Endothelial cell of umbilical vein (primary cell): Measurements from ENCODE around the gene PTPRT. TPM values are rescaled to one million over a fixed set of nuclear protein-coding genes. Genes with fewer than 3 reads are reported as not detected.

Experiments used
- BruUV-seq: library from RNA; stranded (reverse); fragments of 400-500 nt; replicated peaks from 2 replicates; lab custom pipeline; 2021; lab: Mats Ljungman, UMichigan
- CTCF ChIA-PET: fragments of 300-600, 350-600 bp; sonication (Branson Sonifier 250); formaldehyde crosslinking; loops from one replicate; lab custom pipeline; 2021; ENCODE audit warnings: antibody characterized with exemption, inconsistent platforms; lab: Charles Lee
- POLR2A ChIA-PET: fragments of 300-600, 350-600 bp; sonication (Branson Sonifier 250); formaldehyde crosslinking; loops from one replicate; lab custom pipeline; 2021; ENCODE audit warnings: antibody characterized with exemption, inconsistent platforms; lab: Charles Lee
- DNase-seq: peaks from one replicate; pipeline ENCODE4 v3.0.0-alpha.2; 2011; ENCODE audit warnings: low read depth, low spot score
- FAIRE-seq: peaks from 2 replicates; lab custom pipeline; 2011; peaks lifted over from hg19 to GRCh38; lab: Jason Lieb, UNC
- H2AFZ ChIP-seq: 2 replicates; pipeline ENCODE4 v1.6.0; 2012; ENCODE audit warnings: low read depth, low read length, control low read depth, inconsistent platforms
- H3K27ac ChIP-seq: 2 replicates; pipeline ENCODE4 v1.5.1; 2011; ENCODE audit warnings: low read depth, mild to moderate bottlenecking, control low read depth, low read length, moderate library complexity; ENCODE audit not compliant: insufficient read depth
- H3K27me3 ChIP-seq, 2 experiments: 2 replicates each; pipeline versions ENCODE4 v1.6.0 to v1.6.1; 2011; ENCODE audit warnings: low read length in 2 of 2, mixed read lengths in 1 of 2; ENCODE audit not compliant: control insufficient read depth in 2 of 2, insufficient read depth in 2 of 2
- H3K36me3 ChIP-seq, 2 experiments: 2 replicates in 1 of 2; 3 replicates in 1 of 2; pipeline ENCODE4 v1.5.1; 2011; ENCODE audit warnings: low read length in 2 of 2, mild to moderate bottlenecking in 1 of 2, moderate library complexity in 1 of 2; ENCODE audit not compliant: control insufficient read depth in 2 of 2, insufficient read depth in 2 of 2; ENCODE audit errors: extremely low read depth in 1 of 2
- H3K4me1 ChIP-seq: 3 replicates; pipeline ENCODE4 v1.5.1; 2011; ENCODE audit warnings: mild to moderate bottlenecking, low read length; ENCODE audit not compliant: control insufficient read depth, insufficient read depth; ENCODE audit errors: extremely low read depth
- H3K4me2 ChIP-seq: 2 replicates; pipeline ENCODE4 v1.6.1; 2011; ENCODE audit warnings: low read length, control low read depth, mixed read lengths; ENCODE audit not compliant: insufficient read depth
- H3K4me3 ChIP-seq, 3 experiments: fragments of 200-600 bp in 1 of 3; sonication (generic), shearing (Covaris generic) in 1 of 3; replicated peaks in 1 of 3; 2 replicates each; pipeline ENCODE4 v1.5.1; 2011 to 2016; ENCODE audit warnings: control low read depth in 3 of 3, low read length in 3 of 3, mild to moderate bottlenecking in 2 of 3, inconsistent platforms in 1 of 3, low read depth in 1 of 3, moderate library complexity in 1 of 3; ENCODE audit not compliant: insufficient read depth in 1 of 3
- H3K79me2 ChIP-seq: 2 replicates; pipeline ENCODE4 v1.6.0; 2012; ENCODE audit warnings: low read length, inconsistent platforms; ENCODE audit not compliant: control insufficient read depth, insufficient read depth
- H3K9ac ChIP-seq: replicated peaks from 2 replicates; pipeline ENCODE3; 2011; ENCODE audit warnings: low read length, control low read depth; ENCODE audit not compliant: insufficient read depth; ENCODE audit errors: extremely low read depth
- H3K9me1 ChIP-seq: replicated peaks from 3 replicates; pipeline ENCODE4 v1.6.0; 2011; ENCODE audit warnings: mild to moderate bottlenecking, low read length; ENCODE audit not compliant: control insufficient read depth, insufficient read depth; ENCODE audit errors: extremely low read depth
- H3K9me3 ChIP-seq: replicated peaks from 2 replicates; pipeline ENCODE4 v1.5.1; 2012; ENCODE audit warnings: low read length, inconsistent platforms; ENCODE audit not compliant: control insufficient read depth, insufficient read depth
- H4K20me1 ChIP-seq: replicated peaks from 2 replicates; pipeline ENCODE3; 2011; ENCODE audit warnings: mild to moderate bottlenecking, low read length; ENCODE audit not compliant: control insufficient read depth, insufficient read depth; ENCODE audit errors: extremely low read depth
- CTCF ChIP-seq, 2 donors: IDR thresholded peaks; 1 replicate in 1 of 2; 2 replicates in 1 of 2; pipeline ENCODE4 v1.5.1; 2011; ENCODE audit warnings: low read length in 2 of 2, mild to moderate bottlenecking in 2 of 2, moderate library complexity in 2 of 2, control low read depth in 1 of 2, inconsistent platforms in 1 of 2, low read depth in 1 of 2; ENCODE audit not compliant: insufficient read depth in 1 of 2; ENCODE audit errors: extremely low read depth in 1 of 2
- EZH2 ChIP-seq: IDR thresholded peaks from 2 replicates; pipeline ENCODE4 v1.6.1; 2012; ENCODE audit warnings: borderline replicate concordance, low read depth, mild to moderate bottlenecking, moderate library complexity, low read length, inconsistent platforms; ENCODE audit not compliant: severe bottlenecking
- FOS ChIP-seq: IDR thresholded peaks from 2 replicates; pipeline ENCODE4 v1.6.1; 2011; ENCODE audit warnings: mild to moderate bottlenecking, low read length, moderate library complexity, borderline replicate concordance; ENCODE audit not compliant: insufficient read depth
- GATA2 ChIP-seq: IDR thresholded peaks from 2 replicates; pipeline ENCODE4 v1.7.0; 2011; ENCODE audit warnings: low read depth, mild to moderate bottlenecking, moderate library complexity, mixed read lengths, low read length; ENCODE audit not compliant: insufficient read length, insufficient read depth
- JUN ChIP-seq: IDR thresholded peaks from 2 replicates; pipeline ENCODE4 v1.6.1; 2011; ENCODE audit warnings: borderline replicate concordance, low read depth; ENCODE audit not compliant: insufficient read length, insufficient read depth
- MYC ChIP-seq: IDR thresholded peaks from one replicate; pipeline ENCODE4 v1.6.1; 2011; ENCODE audit warnings: mild to moderate bottlenecking, low read depth, low read length
- POLR2A ChIP-seq: IDR thresholded peaks from 2 replicates; pipeline ENCODE4 v1.6.1; 2012; ENCODE audit warnings: low read depth, mild to moderate bottlenecking, control low read depth, low read length
- POLR2AphosphoS5 ChIP-seq: IDR thresholded peaks from 2 replicates; pipeline ENCODE4 v1.6.1; 2012; ENCODE audit warnings: low read depth, mild to moderate bottlenecking, control low read depth, low read length, moderate library complexity; ENCODE audit not compliant: insufficient read depth
- dilution Hi-C: fragments of 300-500 bp; cut with MboI; formaldehyde crosslinking; loops from one replicate; pipeline ENCODE4 v1.15.0; 2019; ENCODE audit warnings: low sequenced_read_pairs; ENCODE audit not compliant: extremely low pct_ligation_motif_present
- intact Hi-C: fragments of 100-400 bp; cut with micrococcal nuclease; formaldehyde crosslinking; loops from one replicate; pipeline ENCODE4 v1.10.0; 2022
- polyA plus RNA-seq, 4 experiments: library from polyadenylated mRNA; depleted of rRNA in 3 of 4; stranded (reverse) in 3 of 4; unstranded in 1 of 4; fragments of >200 nt; gene quantifications; 2 replicates each; pipeline versions ENCODE4 v1.2.1 to v1.2.3, GENCODE V29; 2011 to 2012; ENCODE audit warnings: missing spikeins in 1 of 4
- total RNA-seq: library from RNA; stranded (reverse); gene quantifications from 2 replicates; pipeline ENCODE4 v1.2.3, GENCODE V29; 2021
- TF ChIP-seq, protein P1 (sequence below): IDR thresholded peaks from 2 replicates; pipeline ENCODE4 v1.6.1; 2011; ENCODE audit not compliant: insufficient read depth, insufficient read length

PTPRT gene
- total and polyA plus RNA-seq, 2 donors (not counting 3 experiments of a cell fraction or from before 2014, with no cell fraction given), result not detected

GRCh38 chr20:42941629-42942028 lies 248.1 kb downstream of the PTPRT start:
- FAIRE-seq (no peak), DNase-seq (no peak)
- Histone ChIP-seq H3K79me2 (no peaks in the 10 kb centered on the region), H3K9me3 (peaks cover 4% of the 10 kb centered on the region), H4K20me1 (no peaks in the 10 kb centered on the region), H2AFZ (no peak overlapping the region), H3K36me3 (no peaks in the 10 kb centered on the region), H3K9ac (no peak overlapping the region), H3K4me1 (no peaks in the 10 kb centered on the region), H3K4me2 (no peak overlapping the region), H3K27me3 (no peaks in the 10 kb centered on the region), H3K27ac (no peak overlapping the region), H3K4me3 (no peak overlapping the region), H3K9me1 (no peaks in the 10 kb centered on the region)
- POLR2A ChIA-PET, result no interaction called here
- CTCF ChIA-PET, result no interaction called here
- TF ChIP-seq EZH2 (no peak), GATA2 (no peak), FOS (no peak), CTCF (IDR thresholded peaks at IDR 0.05; ENCODE audit: extremely low read depth in 1 of 2, insufficient read depth in 1 of 2, low read depth in 1 of 2, low read length in 2 of 2) (no peak), MYC (no peak), JUN (no peak), POLR2AphosphoS5 (no peak), POLR2A (no peak)
- TF ChIP-seq, protein P1, sequence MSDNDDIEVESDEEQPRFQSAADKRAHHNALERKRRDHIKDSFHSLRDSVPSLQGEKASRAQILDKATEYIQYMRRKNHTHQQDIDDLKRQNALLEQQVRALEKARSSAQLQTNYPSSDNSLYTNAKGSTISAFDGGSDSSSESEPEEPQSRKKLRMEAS, result no peak
- no TSS peak for BruUV-seq
- intact Hi-C loops, result no loop called here
- dilution Hi-C loops, result no loop called here
